Right cardiac atrium (tissue), 5 donors: ENCODE results near the gene RC3H2. TPM values are rescaled to one million over a fixed set of nuclear protein-coding genes. Genes with fewer than 3 reads are reported as not detected.
"Not testable (repeated sequence)": the region's sequence is repeated elsewhere in the genome, so short reads cannot be mapped to it uniquely, and the experiment has no call there.

Experiments
- ATAC-seq, 2 donors: fragments of 200-7000 bp; cut with Tn5 transposase; one replicate each; pipeline versions ENCODE4 v1.8.0 to v1.9.1; 2020; ENCODE audit warnings: moderate library complexity in 2 of 2, mild to moderate bottlenecking in 1 of 2
- DNase-seq, 3 donors: peaks; one replicate each; pipeline ENCODE4 v3.0.0-alpha.2; 2020
- H3K27ac ChIP-seq: one replicate; pipeline ENCODE4 v1.5.1; 2013; ENCODE audit warnings: mild to moderate bottlenecking, low read length, control low read depth, moderate library complexity
- H3K27me3 ChIP-seq: one replicate; pipeline ENCODE4 v1.6.1; 2013; ENCODE audit not compliant: control insufficient read depth, insufficient read depth
- H3K4me1 ChIP-seq: one replicate; pipeline ENCODE4 v1.6.1; 2013; ENCODE audit warnings: low read length; ENCODE audit not compliant: control insufficient read depth, insufficient read depth
- H3K4me3 ChIP-seq: one replicate; pipeline ENCODE4 v1.5.1; 2013; ENCODE audit warnings: low read length, control low read depth
- H3K9me3 ChIP-seq: one replicate; pipeline ENCODE4 v1.6.1; 2013; ENCODE audit warnings: low read length; ENCODE audit not compliant: control insufficient read depth
- WGBS: extraction: QIAGEN DNeasy Blood & Tissue Kit; methylation state at CpG from one replicate; pipeline ENCODE4 v1.1.7; 2013; 5-methylcytosine and 5-hydroxymethylcytosine counted together
- intact Hi-C, 4 donors: fragments of 100-400 bp; cut with DNase I; formaldehyde crosslinking; loops; one replicate each; pipeline versions ENCODE4 v1.11.0 to v1.14.0; 2022 to 2023
- polyA plus RNA-seq: library from polyadenylated mRNA; stranded (reverse); fragments of 200-250 nt; gene quantifications from one replicate; pipeline ENCODE4 v1.2.3, GENCODE V29; 2013
- total RNA-seq, 4 donors: library from RNA; stranded (reverse); fragmentation: NEBNext Ultra II Directional; extraction: Animal tissue kit (Norgen Biotek cat#: 25700); gene quantifications; one replicate each; pipeline ENCODE4 v1.2.1, GENCODE V29; 2021
- donor health status: healthy with polysubstance abuse.
- donor health status: DM: no; HTN: yes; CAD: no.
- donor health status: DM: no; HTN: no; CAD: no.
- donor health status: DM: no; HTN: yes; CAD: no; lungs with severe emphysema.
- donor health status: DM: yes; HTN: yes; CAD: no.

RC3H2 gene
- total and polyA plus RNA-seq, 5 donors = 11.5 to 42.1 (median 38.6) TPM

DNA sequence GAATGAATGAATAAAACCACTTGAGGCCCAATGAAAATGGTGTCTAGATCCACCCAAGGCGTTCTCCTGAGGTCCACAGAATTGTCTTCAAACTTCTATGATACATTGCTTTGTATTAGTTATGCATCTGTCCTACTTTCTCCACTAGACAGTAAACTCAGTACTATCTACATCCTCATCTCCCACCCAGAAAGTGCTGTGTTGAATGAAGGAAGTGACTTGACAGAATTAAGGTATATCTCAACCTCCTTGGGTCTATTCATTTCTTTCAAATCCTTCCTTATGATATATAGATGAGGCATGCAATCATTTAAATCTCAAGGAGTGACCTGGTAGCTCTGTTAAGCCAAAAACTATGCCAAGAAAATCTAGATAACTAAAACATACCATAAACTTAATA is 61.0 kb downstream of the RC3H2 start:
- H3K27ac ChIP-seq = no peak overlapping the region
- H3K27me3 ChIP-seq = no peaks in the 10 kb centered on the region
- H3K9me3 ChIP-seq = no peaks in the 10 kb centered on the region
- ATAC-seq (no peak), DNase-seq (no peak)
- WGBS = 92% methylated on average over 1 of the region's 1 CpG
- H3K4me3 ChIP-seq = no peak overlapping the region
- intact Hi-C loops = no loop called here
- H3K4me1 ChIP-seq = no peaks in the 10 kb centered on the region

DNA sequence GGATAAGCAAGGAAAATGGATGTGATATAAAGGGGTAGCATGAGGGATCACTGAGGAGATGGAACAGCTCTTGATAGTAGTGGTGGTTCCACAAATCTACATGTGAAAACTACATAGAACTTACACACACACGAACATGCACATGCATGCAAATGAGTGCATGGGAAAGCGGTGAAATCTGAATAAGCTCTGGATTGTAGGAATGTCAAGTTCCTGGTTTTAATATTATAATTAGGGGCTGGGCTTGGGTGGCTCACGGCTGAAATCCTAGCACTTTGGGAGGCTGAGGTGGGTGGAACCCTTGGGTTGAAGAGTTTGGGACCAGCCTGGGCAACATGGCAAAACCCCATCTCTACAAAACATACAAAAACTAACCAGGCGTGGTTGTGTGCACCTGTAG is 63.7 kb downstream of the RC3H2 start:
- H3K9me3 ChIP-seq = no peaks in the 10 kb centered on the region
- no peak overlapping the region for H3K4me3 ChIP-seq
- intact Hi-C loops = no loop called here
- WGBS = 74% methylated on average over 4 of the region's 4 CpGs
- H3K27ac ChIP-seq = no peak overlapping the region
- no peaks in the 10 kb centered on the region for H3K27me3 ChIP-seq
- DNase-seq (no peak), ATAC-seq (no peak)
- H3K4me1 ChIP-seq = no peaks in the 10 kb centered on the region

DNA sequence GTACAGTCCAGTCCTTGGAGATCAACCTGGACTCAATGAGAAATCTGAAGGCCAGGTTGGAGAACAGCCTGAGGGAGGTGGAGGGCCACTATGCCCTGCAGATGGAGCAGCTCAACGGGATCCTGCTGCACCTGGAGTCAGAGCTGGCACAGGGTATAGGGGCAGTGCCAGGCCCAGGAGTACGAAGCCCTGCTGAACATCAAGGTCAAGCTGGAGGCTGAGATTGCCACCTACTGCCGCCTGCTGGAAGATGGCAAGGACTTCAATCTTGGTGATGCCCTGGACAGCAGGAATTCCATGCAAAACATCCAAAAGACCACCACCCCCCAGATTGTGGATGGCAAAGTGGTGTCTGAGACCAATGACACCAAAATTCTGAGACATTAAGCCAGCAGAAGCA is 66.7 kb downstream of the RC3H2 start:
- DNase-seq, ATAC-seq, H3K9me3 ChIP-seq, intact Hi-C loops, H3K27ac ChIP-seq, H3K4me1 ChIP-seq, H3K27me3 ChIP-seq, H3K4me3 ChIP-seq: not testable (repeated sequence)
- WGBS = 80% methylated on average over 3 of the region's 3 CpGs

DNA sequence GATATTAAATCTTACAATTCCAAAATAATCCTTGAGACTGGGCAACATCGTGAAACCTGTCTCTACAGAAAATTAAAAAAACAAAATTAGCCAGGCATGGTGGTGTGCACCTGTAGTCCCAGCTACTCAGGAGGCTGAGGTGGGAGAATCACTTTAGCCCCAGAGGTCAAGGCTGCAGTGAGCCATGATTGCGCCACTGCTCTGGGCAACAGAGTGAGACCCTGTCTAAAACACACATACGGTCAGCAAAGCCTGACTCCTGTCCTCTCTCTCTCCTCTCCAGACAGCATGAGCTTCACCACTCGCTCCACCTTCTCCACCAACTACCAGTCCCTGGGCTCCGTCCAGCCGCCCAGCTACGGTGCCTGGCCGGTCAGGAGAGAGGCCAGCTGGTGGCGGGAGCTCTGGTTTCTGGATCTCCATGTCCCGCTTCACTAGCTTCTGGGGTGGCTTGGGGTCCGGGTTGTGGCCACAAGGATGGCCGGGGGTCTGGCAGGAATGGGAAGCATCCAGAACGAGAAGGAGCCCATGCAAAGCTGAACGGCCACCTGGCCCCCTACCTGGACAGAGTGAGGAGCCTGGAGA is 67.8 kb downstream of the RC3H2 start:
- WGBS = 93% methylated on average over 14 of the region's 14 CpGs
- intact Hi-C loops = no loop called here

DNA sequence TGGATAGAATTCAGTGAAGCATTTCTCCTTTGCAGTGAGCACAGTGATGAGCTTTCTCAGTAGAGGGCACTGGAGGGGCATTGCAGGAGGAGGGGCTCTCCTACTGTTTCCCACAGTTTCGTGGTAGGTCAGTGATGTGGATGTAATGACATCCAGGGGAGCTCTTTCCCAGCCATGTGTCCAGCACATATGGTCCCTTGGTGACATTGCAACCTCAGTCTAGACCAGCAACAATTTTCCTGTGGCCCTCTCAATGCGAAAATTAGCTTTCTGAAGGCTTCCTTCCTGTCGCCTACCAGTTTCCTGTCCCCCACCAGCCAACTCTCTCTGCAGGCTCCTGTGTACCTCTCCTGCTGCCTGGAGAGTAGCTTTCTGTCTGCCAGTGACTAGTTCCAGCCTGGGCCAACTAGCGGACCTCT is 69.8 kb downstream of the RC3H2 start:
- Histone ChIP-seq H3K27me3 (no peaks in the 10 kb centered on the region), H3K27ac (no peak overlapping the region), H3K9me3 (no peaks in the 10 kb centered on the region), H3K4me3 (no peak overlapping the region), H3K4me1 (no peaks in the 10 kb centered on the region)
- 52% methylated on average over 4 of the region's 4 CpGs for WGBS
- intact Hi-C loops = no loop called here
- DNase-seq (no peak), ATAC-seq (peak in 1 of 2 donors; percentile 14)

More for the DNA sequence above, 67.8 kb downstream of the RC3H2 start:
- Histone ChIP-seq H3K27ac (no peak overlapping the region), H3K4me1 (no peaks in the 10 kb centered on the region), H3K9me3 (no peaks in the 10 kb centered on the region), H3K27me3 (no peaks in the 10 kb centered on the region), H3K4me3 (no peak overlapping the region)
- no peak for ATAC-seq
- no peak for DNase-seq

DNA sequence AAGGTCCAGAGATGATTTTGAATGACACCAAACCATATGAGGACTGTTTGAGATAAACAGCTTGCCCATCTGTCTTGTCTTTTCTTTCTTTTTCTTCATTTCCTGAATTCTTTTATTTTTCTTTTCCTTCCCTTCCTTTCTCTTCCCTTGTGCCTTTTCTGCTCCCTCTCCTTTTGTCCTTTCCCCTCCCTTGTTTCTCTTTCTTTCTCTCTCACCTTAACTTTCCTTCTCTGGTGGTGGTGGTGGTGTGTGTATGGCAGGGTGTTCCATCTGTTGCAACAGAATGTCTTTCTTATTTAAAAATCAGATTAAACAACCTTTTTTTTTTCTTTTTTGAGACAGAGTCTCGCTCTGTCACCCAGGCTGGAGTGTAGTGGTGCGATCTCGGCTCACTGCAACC is 73.0 kb downstream of the RC3H2 start:
- ATAC-seq (no peak), DNase-seq (no peak)
- Histone ChIP-seq H3K27ac (no peak overlapping the region), H3K9me3 (no peaks in the 10 kb centered on the region), H3K27me3 (no peaks in the 10 kb centered on the region), H3K4me3 (no peak overlapping the region), H3K4me1 (no peaks in the 10 kb centered on the region)
- 83% methylated on average over 3 of the region's 3 CpGs for WGBS
- intact Hi-C loops = no loop called here

DNA sequence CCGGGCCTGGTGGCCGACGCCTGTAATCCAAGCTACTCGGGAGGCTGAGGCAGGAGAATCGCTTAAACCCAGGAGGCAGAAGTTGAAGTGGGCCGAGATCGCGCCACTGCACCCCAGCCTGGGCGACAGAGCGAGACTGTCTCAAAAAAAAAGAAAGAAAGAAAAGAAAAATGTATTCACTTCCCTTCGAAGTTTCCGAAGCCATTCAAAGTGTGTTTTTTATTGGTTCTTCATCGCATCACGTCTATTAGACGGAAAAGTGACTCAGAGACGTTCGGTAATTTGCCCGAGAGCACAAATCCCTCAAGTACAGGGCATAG is 76.2 kb downstream of the RC3H2 start:
- not testable (repeated sequence) for ATAC-seq, DNase-seq, H3K9me3 ChIP-seq, H3K27me3 ChIP-seq, H3K4me1 ChIP-seq
- 72% methylated on average over 18 of the region's 18 CpGs for WGBS
- Histone ChIP-seq H3K27ac (peak overlapping the region; percentile 28), H3K4me3 (peak overlapping the region; percentile 97)
- intact Hi-C loops = loop anchor here in 1 of 4 donors (10.0 kb wide), 1 partner anchor 734 kb away; the partner anchor contains the start of gene TTLL11

DNA sequence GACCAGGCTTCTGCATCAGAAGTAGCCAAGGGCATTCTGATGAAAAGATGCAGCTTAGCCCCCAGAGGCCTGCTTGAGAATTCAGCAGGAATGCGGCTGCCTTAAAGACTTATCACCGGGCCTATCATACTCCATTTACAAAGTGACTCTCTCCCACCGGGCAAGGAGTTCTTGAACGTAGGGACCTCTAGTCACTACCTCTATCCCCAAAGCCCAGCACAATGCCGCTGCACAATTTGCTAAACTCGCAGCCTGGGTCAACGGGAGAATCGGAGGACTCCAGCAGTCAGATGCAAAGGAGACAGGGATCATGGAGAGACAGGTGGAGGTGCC is 77.4 kb downstream of the RC3H2 start:
- Histone ChIP-seq H3K4me3 (peak overlapping the region; percentile 97), H3K27ac (peak overlapping the region; percentile 99), H3K9me3 (no peaks in the 10 kb centered on the region), H3K27me3 (no peaks in the 10 kb centered on the region), H3K4me1 (peaks cover 2% of the 10 kb centered on the region)
- WGBS = under 1% methylated on average over 8 of the region's 8 CpGs
- peak; percentile 27 to 33 for ATAC-seq
- DNase-seq = no peak
- intact Hi-C loops = loop anchor here in 1 of 4 donors (10.0 kb wide), 1 partner anchor 733 kb away; the partner anchor contains the start of gene TTLL11

DNA sequence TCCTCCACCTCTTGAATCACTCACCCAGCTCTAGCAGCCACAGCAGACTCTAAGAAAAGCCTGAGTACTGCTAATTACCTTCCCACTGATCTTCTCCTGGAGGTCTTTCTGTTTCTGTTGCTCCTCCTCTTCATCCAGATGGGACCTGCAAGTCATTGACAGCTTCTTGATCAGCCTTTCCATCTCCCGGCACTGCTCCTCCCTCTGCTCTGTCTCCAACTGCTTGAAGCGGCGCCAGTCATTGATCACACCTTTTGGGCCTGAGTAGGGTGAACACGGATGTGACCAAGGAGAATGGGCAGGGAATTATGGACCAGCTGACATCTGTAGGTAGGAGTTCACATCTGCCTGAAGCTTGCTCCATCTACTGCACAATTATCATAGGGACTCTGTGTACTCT is 82.2 kb downstream of the RC3H2 start:
- H3K4me3 ChIP-seq = no peak overlapping the region
- no peak for ATAC-seq
- WGBS = 89% methylated on average over 4 of the region's 4 CpGs
- no peaks in the 10 kb centered on the region for H3K9me3 ChIP-seq
- H3K27ac ChIP-seq = no peak overlapping the region
- H3K4me1 ChIP-seq = peaks cover 9% of the 10 kb centered on the region
- DNase-seq = no peak
- H3K27me3 ChIP-seq = no peaks in the 10 kb centered on the region
- intact Hi-C loops = loop anchor here in 1 of 4 donors (10.0 kb wide), 1 partner anchor 728 kb away; the partner anchor contains the start of gene TTLL11

DNA sequence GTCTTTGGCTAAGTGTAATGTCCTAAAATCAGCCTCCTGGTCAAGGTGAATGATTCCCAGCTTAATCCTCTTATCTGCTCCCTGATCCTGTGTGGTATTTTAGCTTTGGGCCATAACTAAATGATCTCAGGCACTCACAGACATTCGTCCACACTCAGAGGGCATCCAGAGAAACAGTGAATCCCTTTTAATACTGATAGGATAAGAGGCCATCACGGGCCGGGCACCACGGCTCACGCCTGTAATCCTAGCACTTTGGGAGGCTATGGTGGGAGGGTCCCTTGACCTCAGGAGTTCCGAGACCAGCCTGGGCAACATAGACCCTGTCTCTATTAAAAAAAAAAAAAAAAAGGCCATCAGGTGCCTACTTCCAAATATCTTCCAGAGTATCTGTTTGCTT is 83.1 kb downstream of the RC3H2 start:
- ATAC-seq = no peak

DNA sequence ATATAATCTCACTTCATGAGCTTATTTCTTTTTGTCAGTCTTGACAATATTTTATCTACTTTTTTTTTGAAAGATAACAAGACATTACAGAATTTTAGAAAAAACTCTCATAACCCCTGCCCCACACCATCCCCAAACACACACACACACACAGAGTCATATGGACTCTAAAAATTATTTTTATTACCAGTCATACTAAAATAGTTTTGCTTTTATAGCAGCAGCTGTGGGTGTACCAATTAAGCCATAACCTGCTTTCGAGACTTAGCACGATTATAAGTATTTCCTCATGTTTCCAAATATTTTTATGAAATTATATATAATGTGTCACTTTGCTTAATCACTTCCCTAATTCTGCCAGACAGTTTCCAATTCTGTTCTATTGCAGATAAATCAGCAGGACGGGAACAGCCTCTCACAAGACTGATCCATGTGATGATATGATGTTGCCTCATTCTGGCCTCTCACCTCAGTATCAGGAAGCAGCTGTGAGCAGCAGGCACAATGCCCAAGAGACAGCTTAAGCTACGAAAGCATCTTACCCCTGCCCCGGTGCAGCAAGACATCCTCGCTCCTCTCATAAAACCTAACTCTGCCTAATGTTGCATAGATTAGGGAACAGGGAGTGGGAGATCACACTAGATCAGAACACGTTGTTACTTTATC is 83.7 kb downstream of the RC3H2 start:
- Histone ChIP-seq H3K27ac (peak overlapping the region; percentile 36), H3K4me3 (no peak overlapping the region), H3K9me3 (no peaks in the 10 kb centered on the region), H3K4me1 (peaks cover 7% of the 10 kb centered on the region), H3K27me3 (no peaks in the 10 kb centered on the region)
- intact Hi-C loops = loop anchor here in 1 of 4 donors (10.0 kb wide), 1 partner anchor 727 kb away; the partner anchor contains the start of gene TTLL11
- WGBS = 27% methylated on average over 7 of the region's 7 CpGs
- DNase-seq (peak in 1 of 3 donors; percentile 65), ATAC-seq (peak; percentile 46 to 57)

More for the DNA sequence above, 83.1 kb downstream of the RC3H2 start:
- 76% methylated on average over 6 of the region's 6 CpGs for WGBS
- DNase-seq = no peak
- H3K4me1 ChIP-seq = peaks cover 9% of the 10 kb centered on the region
- intact Hi-C loops = loop anchor here in 1 of 4 donors (10.0 kb wide), 1 partner anchor 727 kb away; the partner anchor contains the start of gene TTLL11
- H3K27ac ChIP-seq = no peak overlapping the region
- H3K4me3 ChIP-seq = no peak overlapping the region
- H3K9me3 ChIP-seq = no peaks in the 10 kb centered on the region
- H3K27me3 ChIP-seq = no peaks in the 10 kb centered on the region
